PC-3 (cell line): ENCODE results near the gene PPP1R9B.

Source experiments
- EZH2 ChIP-seq: fragments of 300-600 bp; sonication (generic); IDR thresholded peaks from one replicate; pipeline ENCODE4 v1.6.1; 2017; ENCODE audit warnings: antibody characterized with exemption, mild to moderate bottlenecking, low read length; ENCODE audit not compliant: unreplicated experiment
- TF ChIP-seq, protein P1 (sequence below): fragments of 300-600 bp; sonication (generic); conservative IDR thresholded peaks from 2 replicates; pipeline ENCODE4 v1.5.1; 2017; ENCODE audit warnings: antibody characterized with exemption, low read depth, mild to moderate bottlenecking, low read length

GRCh38 chr17:50169121-50169764 is 18.8 kb upstream of the PPP1R9B start:
- TF ChIP-seq EZH2: no peak
- TF ChIP-seq, protein P1, sequence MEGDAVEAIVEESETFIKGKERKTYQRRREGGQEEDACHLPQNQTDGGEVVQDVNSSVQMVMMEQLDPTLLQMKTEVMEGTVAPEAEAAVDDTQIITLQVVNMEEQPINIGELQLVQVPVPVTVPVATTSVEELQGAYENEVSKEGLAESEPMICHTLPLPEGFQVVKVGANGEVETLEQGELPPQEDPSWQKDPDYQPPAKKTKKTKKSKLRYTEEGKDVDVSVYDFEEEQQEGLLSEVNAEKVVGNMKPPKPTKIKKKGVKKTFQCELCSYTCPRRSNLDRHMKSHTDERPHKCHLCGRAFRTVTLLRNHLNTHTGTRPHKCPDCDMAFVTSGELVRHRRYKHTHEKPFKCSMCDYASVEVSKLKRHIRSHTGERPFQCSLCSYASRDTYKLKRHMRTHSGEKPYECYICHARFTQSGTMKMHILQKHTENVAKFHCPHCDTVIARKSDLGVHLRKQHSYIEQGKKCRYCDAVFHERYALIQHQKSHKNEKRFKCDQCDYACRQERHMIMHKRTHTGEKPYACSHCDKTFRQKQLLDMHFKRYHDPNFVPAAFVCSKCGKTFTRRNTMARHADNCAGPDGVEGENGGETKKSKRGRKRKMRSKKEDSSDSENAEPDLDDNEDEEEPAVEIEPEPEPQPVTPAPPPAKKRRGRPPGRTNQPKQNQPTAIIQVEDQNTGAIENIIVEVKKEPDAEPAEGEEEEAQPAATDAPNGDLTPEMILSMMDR: peak; percentile 97
